ENCODE measurements around the gene TRIM47. TPM values are rescaled to one million over a fixed set of nuclear protein-coding genes. Genes with fewer than 3 reads are reported as not detected.

Gene TRIM47
- total and polyA plus RNA-seq, 2 of the 13 experiments (the other 11 are each of a cell fraction or from before 2014, with no cell fraction given): 33.5 to 82.0 TPM

- TF ChIP-seq TRIM22 (IDR thresholded peaks at IDR 0.05) (no peak), KDM6A (CRISPR knock-in tag; IDR thresholded peaks at IDR 0.05; ENCODE audit: low read depth) (no peak), DBP (CRISPR knock-in tag; IDR thresholded peaks at IDR 0.05; ENCODE audit: not compliant biosample characterization) (no peak), ZNF598 (CRISPR knock-in tag; IDR thresholded peaks at IDR 0.05; ENCODE audit: borderline replicate concordance) (peak; percentile 5; the same call in 1 of the 2 replicates), ZNF263 (CRISPR knock-in tag; IDR thresholded peaks at IDR 0.05) (peak; percentile 1; the same call in 1 of the 2 replicates), ZBTB43 (CRISPR knock-in tag; conservative IDR thresholded peaks at IDR 0.05) (no peak), SALL1 (CRISPR knock-in tag; IDR thresholded peaks at IDR 0.05) (0 out of 2 replicates have a peak, but pooled peaks have one; percentile 40), ZBTB44 (CRISPR knock-in tag; IDR thresholded peaks at IDR 0.05) (no peak), ATF1 (CRISPR knock-in tag; IDR thresholded peaks at IDR 0.05) (no peak), KLF15 (CRISPR knock-in tag; IDR thresholded peaks at IDR 0.05; ENCODE audit: borderline replicate concordance) (no peak), ZNF143 (CRISPR knock-in tag; IDR thresholded peaks at IDR 0.05) (no peak), DMTF1 (CRISPR knock-in tag; IDR thresholded peaks at IDR 0.05) (no peak), BRCA1 (CRISPR knock-in tag; IDR thresholded peaks at IDR 0.05) (no peak), ZNF580 (CRISPR knock-in tag; IDR thresholded peaks at IDR 0.05; ENCODE audit: borderline replicate concordance, low read depth) (no peak), CHD4 (IDR thresholded peaks at IDR 0.05; ENCODE audit: borderline replicate concordance, low read length) (no peak), STAG1 (CRISPR knock-in tag; IDR thresholded peaks at IDR 0.05) (peak; percentile 56; the same call in 1 of the 2 replicates), RBM39 (IDR thresholded peaks at IDR 0.05; ENCODE audit: low read depth, low read length, poor library complexity, severe bottlenecking) (peak; percentile 17), ARID3A (IDR thresholded peaks at IDR 0.05; ENCODE audit: low read depth, low read length) (no peak), KLF13 (CRISPR knock-in tag; IDR thresholded peaks at IDR 0.05) (no peak), ZNF550 (CRISPR knock-in tag; IDR thresholded peaks at IDR 0.05; ENCODE audit: borderline replicate concordance) (no peak)
Observed at GRCh38 chr17:75856062-75856756, 22.2 kb downstream of the TRIM47 start (continued).

Measured in HepG2 (cell line).